Neural progenitor cell (in vitro differentiated cells): Measurements from ENCODE around the gene RAB5B. TPM values are rescaled to one million over a fixed set of nuclear protein-coding genes. Genes with fewer than 3 reads are reported as not detected.

Source experiments
- DNase-seq: peaks from one replicate; pipeline ENCODE4 v3.0.0-alpha.2; 2016; ENCODE audit warnings: low spot score
- H2AFZ ChIP-seq: fragments of 200-600 bp; sonication (generic); replicated peaks from 2 replicates; pipeline ENCODE4 v1.6.1; 2016; ENCODE audit warnings: antibody characterized with exemption
- H3F3A ChIP-seq: fragments of 200-600 bp; sonication (generic); 2 replicates; pipeline ENCODE4 v1.6.1; 2016; ENCODE audit warnings: antibody characterized with exemption, low read depth
- H3K27ac ChIP-seq: fragments of 200-600 bp; sonication (generic); 2 replicates; pipeline ENCODE4 v1.5.1; 2016; ENCODE audit warnings: mild to moderate bottlenecking
- H3K27me3 ChIP-seq: fragments of 200-600 bp; sonication (generic); 2 replicates; pipeline ENCODE4 v1.6.1; 2016; ENCODE audit warnings: mild to moderate bottlenecking, moderate library complexity
- H3K36me3 ChIP-seq: fragments of 200-600 bp; sonication (generic); 2 replicates; pipeline ENCODE4 v1.5.1; 2016
- H3K4me1 ChIP-seq: fragments of 200-600 bp; sonication (generic); 2 replicates; pipeline ENCODE4 v1.6.1; 2016; ENCODE audit warnings: mixed run types
- H3K4me2 ChIP-seq: fragments of 200-600 bp; sonication (generic); 2 replicates; pipeline ENCODE4 v1.6.1; 2016
- H3K4me3 ChIP-seq: fragments of 200-600 bp; sonication (generic); 2 replicates; pipeline ENCODE4 v1.5.1; 2016
- H3K79me2 ChIP-seq: fragments of 200-600 bp; sonication (generic); 2 replicates; pipeline ENCODE4 v1.6.1; 2016; ENCODE audit warnings: low read depth
- H3K9ac ChIP-seq: fragments of 200-600 bp; sonication (generic); 2 replicates; pipeline ENCODE4 v1.6.1; 2016
- H3K9me3 ChIP-seq: fragments of 200-600 bp; sonication (generic); 2 replicates; pipeline ENCODE4 v1.5.1; 2016; ENCODE audit warnings: low read depth
- H4K20me1 ChIP-seq: fragments of 200-600 bp; sonication (generic); 2 replicates; pipeline ENCODE4 v1.6.1; 2016; ENCODE audit warnings: low read depth
- H3K27ac Mint-ChIP-seq: 3 replicates; pipeline ENCODE4 v1.8.0; 2021; ENCODE audit warnings: mixed read lengths
- H3K27me3 Mint-ChIP-seq: 2 replicates; pipeline ENCODE4 v1.8.0; 2022; ENCODE audit warnings: low read depth, mild to moderate bottlenecking, inconsistent platforms, moderate library complexity, mixed read lengths; ENCODE audit not compliant: insufficient read depth
- H3K36me3 Mint-ChIP-seq: 3 replicates; pipeline ENCODE4 v1.8.0; 2021; ENCODE audit warnings: mixed read lengths
- H3K4me1 Mint-ChIP-seq: 3 replicates; pipeline ENCODE4 v1.8.0; 2021; ENCODE audit warnings: mixed read lengths
- H3K4me3 Mint-ChIP-seq: 3 replicates; pipeline ENCODE4 v1.8.0; 2021; ENCODE audit warnings: mild to moderate bottlenecking, moderate library complexity, mixed read lengths
- H3K9me3 Mint-ChIP-seq: 3 replicates; pipeline ENCODE4 v1.8.0; 2020; ENCODE audit warnings: mixed read lengths
- CTCF ChIP-seq: fragments of 200-600 bp; sonication (generic); IDR thresholded peaks from 2 replicates; pipeline ENCODE4 v1.5.1; 2017; ENCODE audit warnings: antibody characterized with exemption, mild to moderate bottlenecking
- EZH2 ChIP-seq: fragments of 200-600 bp; sonication (generic); IDR thresholded peaks from 2 replicates; pipeline ENCODE4 v1.6.1; 2017; ENCODE audit warnings: antibody characterized with exemption, mild to moderate bottlenecking, moderate library complexity
- EZH2phosphoT487 ChIP-seq: fragments of 200-600 bp; sonication (generic); IDR thresholded peaks from 2 replicates; pipeline ENCODE4 v1.6.1; 2017; ENCODE audit warnings: antibody characterized with exemption
- total RNA-seq: library from RNA; depleted of rRNA; stranded (reverse); fragments of >200 nt; gene quantifications from 2 replicates; pipeline ENCODE4 v1.2.3, GENCODE V29; 2015; ENCODE audit warnings: low replicate concordance

RAB5B gene
- total RNA-seq = 62.9 and 64.5 TPM in 2 replicates

- Mint-ChIP-seq H3K9me3 (no peaks in the 10 kb centered on the region), H3K4me3 (no peak within 1 kb of the TSS), H3K27me3 (no peaks in the 10 kb centered on the region), H3K4me1 (peaks cover 17% of the 10 kb centered on the region), H3K27ac (no peak within 1 kb of the TSS), H3K36me3 (peaks cover 22% of the 10 kb centered on the region)
- Histone ChIP-seq H3K27ac (peak within 1 kb of the TSS; percentile 74), H3K4me1 (peaks cover 6% of the 10 kb centered on the region), H4K20me1 (peaks cover 10% of the 10 kb centered on the region), H3K36me3 (no peaks in the 10 kb centered on the region), H3K9ac (peak within 1 kb of the TSS; percentile 80), H3K9me3 (no peaks in the 10 kb centered on the region), H3F3A (peaks cover 32% of the 10 kb centered on the region), H3K79me2 (peaks cover 50% of the 10 kb centered on the region), H3K4me2 (peak within 1 kb of the TSS; percentile 86), H3K4me3 (peak within 1 kb of the TSS; percentile 86), H2AFZ (peak within 1 kb of the TSS; percentile 31), H3K27me3 (no peaks in the 10 kb centered on the region)
- peak; percentile 100 for DNase-seq
- TF ChIP-seq EZH2 = no peak
- TF ChIP-seq CTCF = no peak
- no peak for TF ChIP-seq EZH2phosphoT487
These were observed at the start of gene RAB5B for GRCh38 chr12:55973599-55974307. Gene RAB5B (plus strand): TSS chr12:55974078. CDS start chr12:55986961, 12,883 bp downstream.

GRCh38 chr12:55925371-55925770 is 48.5 kb upstream of the RAB5B start:
- no peak for TF ChIP-seq EZH2
- no peak for TF ChIP-seq CTCF
- TF ChIP-seq EZH2phosphoT487 = no peak
- Histone ChIP-seq H3F3A (peaks cover 64% of the 10 kb centered on the region), H3K27ac (no peak overlapping the region), H3K9me3 (no peaks in the 10 kb centered on the region), H3K36me3 (peaks cover 6% of the 10 kb centered on the region), H3K79me2 (peaks cover 76% of the 10 kb centered on the region), H4K20me1 (peaks cover 62% of the 10 kb centered on the region), H2AFZ (no peak overlapping the region), H3K9ac (peak overlapping the region; percentile 86), H3K27me3 (no peaks in the 10 kb centered on the region), H3K4me2 (peak overlapping the region; percentile 97), H3K4me3 (peak overlapping the region; percentile 94), H3K4me1 (peaks cover 9% of the 10 kb centered on the region)
- Mint-ChIP-seq H3K4me3 (peak overlapping the region; percentile 99), H3K9me3 (no peaks in the 10 kb centered on the region), H3K27me3 (no peaks in the 10 kb centered on the region), H3K27ac (no peak overlapping the region), H3K4me1 (peaks cover 23% of the 10 kb centered on the region), H3K36me3 (peaks cover 8% of the 10 kb centered on the region)
- DNase-seq = no peak

- Histone ChIP-seq H3K27me3 (peaks cover under 1% of the 10 kb centered on the region), H2AFZ (peak overlapping the region; percentile 86), H3K79me2 (peaks cover 69% of the 10 kb centered on the region), H3K4me1 (peaks cover 9% of the 10 kb centered on the region), H3F3A (peaks cover 64% of the 10 kb centered on the region), H3K9me3 (no peaks in the 10 kb centered on the region), H3K36me3 (peaks cover 6% of the 10 kb centered on the region), H3K27ac (peak overlapping the region; percentile 93), H4K20me1 (peaks cover 54% of the 10 kb centered on the region), H3K4me3 (peak overlapping the region; percentile 94), H3K4me2 (peak overlapping the region; percentile 97), H3K9ac (peak overlapping the region; percentile 86)
- no peak for DNase-seq
- H3K4me3 Mint-ChIP-seq = peak overlapping the region; percentile 99
- no peaks in the 10 kb centered on the region for H3K9me3 Mint-ChIP-seq
- peaks cover 30% of the 10 kb centered on the region for H3K4me1 Mint-ChIP-seq
- H3K36me3 Mint-ChIP-seq = peaks cover 8% of the 10 kb centered on the region
- peaks cover 2% of the 10 kb centered on the region for H3K27me3 Mint-ChIP-seq
- TF ChIP-seq EZH2phosphoT487 = no peak
- no peak for TF ChIP-seq CTCF
- no peak for TF ChIP-seq EZH2
- H3K27ac Mint-ChIP-seq = peak overlapping the region; percentile 74
These were observed 47.8 kb upstream of the RAB5B start for GRCh38 chr12:55925870-55926737.
